ENCODE data around the gene SMG5.

SMG5 gene

GRCh38 chr1:156203331-156203730 is 79.3 kb downstream of the SMG5 start:
- no peak for DNase-seq

GRCh38 chr1:156200044-156200443 is 82.6 kb downstream of the SMG5 start:
- DNase-seq = no peak
